Measurements from ENCODE around the gene CREB3L1. TPM values are rescaled to one million over a fixed set of nuclear protein-coding genes. Genes with fewer than 3 reads are reported as not detected.
A peak's percentile ranks its signal among the peaks of the same experiment; 100 is the strongest.

CREB3L1 gene
- 1 to 10 TPM in 3 of 4 donors, under 1 TPM in 1; 0.81 to 5.2 (median 1.7) TPM for total RNA-seq

GRCh38 chr11:46277622-46278386 lies at the start of gene CREB3L1:
Gene CREB3L1, plus strand, starts transcription at chr11:46277662. Its CDS starts 450 bp downstream, at chr11:46278112.
- peaks cover 59% of the 10 kb centered on the region for H3K27me3 ChIP-seq
- peak within 1 kb of the TSS in 3 of 4 donors; percentile 31 to 80 (median 67) for H3K27ac ChIP-seq
- no peaks in the 10 kb centered on the region for H3K9me3 ChIP-seq
- TF ChIP-seq EP300 (IDR thresholded peaks at IDR 0.05): no peak
- TF ChIP-seq CTCF (IDR thresholded peaks at IDR 0.05): no peak
- TF ChIP-seq POLR2AphosphoS5 (IDR thresholded peaks at IDR 0.05): no peak
- TF ChIP-seq POLR2A (IDR thresholded peaks at IDR 0.05): no peak
- H3K4me1 ChIP-seq: peaks cover 0 to 69% (median 37%) of the 10 kb centered on the region in 3 donors
- WGBS, 2 donors (ENCODE audit: low coverage in 1 of 2): 0% methylated on average over 1 to 5 of the region's 61 CpGs
- peak within 1 kb of the TSS; percentile 11 to 64 for H3K4me3 ChIP-seq
- no peaks in the 10 kb centered on the region for H3K36me3 ChIP-seq
- ATAC-seq: no peak

- WGBS, 2 donors (ENCODE audit: low coverage in 1 of 2): 84% methylated on average over 6 to 9 of the region's 13 CpGs
- no peak overlapping the region for H3K4me3 ChIP-seq
- peaks cover 34% of the 10 kb centered on the region for H3K27me3 ChIP-seq
- TF ChIP-seq POLR2A (IDR thresholded peaks at IDR 0.05) (no peak), POLR2AphosphoS5 (IDR thresholded peaks at IDR 0.05) (no peak), CTCF (IDR thresholded peaks at IDR 0.05) (no peak), EP300 (IDR thresholded peaks at IDR 0.05) (no peak)
- no peaks in the 10 kb centered on the region for H3K9me3 ChIP-seq
- H3K4me1 ChIP-seq: no peaks in the 10 kb centered on the region
- no peak for ATAC-seq
- no peak overlapping the region for H3K27ac ChIP-seq
- no peaks in the 10 kb centered on the region for H3K36me3 ChIP-seq
Measured at GRCh38 chr11:46229230-46229629, 48.2 kb upstream of the CREB3L1 start.

- Histone ChIP-seq H3K4me1 (peaks cover 0 to 26% (median 17%) of the 10 kb centered on the region in 3 donors), H3K27ac (no peak overlapping the region), H3K4me3 (no peak overlapping the region), H3K36me3 (no peaks in the 10 kb centered on the region), H3K9me3 (no peaks in the 10 kb centered on the region), H3K27me3 (peaks cover 4% of the 10 kb centered on the region)
- no CpG with 5 or more reads among the region's 12 CpGs for WGBS, 2 donors (ENCODE audit: low coverage in 1 of 2)
- no peak for ATAC-seq
- TF ChIP-seq POLR2AphosphoS5 (IDR thresholded peaks at IDR 0.05): no peak
- TF ChIP-seq CTCF (IDR thresholded peaks at IDR 0.05): no peak
- TF ChIP-seq POLR2A (IDR thresholded peaks at IDR 0.05): no peak
- TF ChIP-seq EP300 (IDR thresholded peaks at IDR 0.05): no peak
Measured at GRCh38 chr11:46234311-46234710, 43.2 kb upstream of the CREB3L1 start.

- 80 to 82% methylated on average over 1 of the region's 1 CpG for WGBS, 2 donors (ENCODE audit: low coverage in 1 of 2)
- Histone ChIP-seq H3K9me3 (no peaks in the 10 kb centered on the region), H3K27ac (no peak overlapping the region), H3K4me1 (peaks cover 0 to 37% (median 22%) of the 10 kb centered on the region in 3 donors), H3K4me3 (no peak overlapping the region), H3K27me3 (peaks cover 4% of the 10 kb centered on the region), H3K36me3 (no peaks in the 10 kb centered on the region)
- TF ChIP-seq POLR2AphosphoS5 (IDR thresholded peaks at IDR 0.05): no peak
- TF ChIP-seq POLR2A (IDR thresholded peaks at IDR 0.05): no peak
- no peak for TF ChIP-seq EP300 (IDR thresholded peaks at IDR 0.05)
- no peak for TF ChIP-seq CTCF (IDR thresholded peaks at IDR 0.05)
- ATAC-seq: no peak
Measured at GRCh38 chr11:46235777-46236688, 41.4 kb upstream of the CREB3L1 start.

All from gastroesophageal sphincter (tissue), 4 donors.